Thyroid gland (tissue), 4 donors: Measurements from ENCODE around the gene RASL12.

Source experiments
- POLR2A ChIP-seq, 2 donors: fragments of 450-650 bp; IDR thresholded peaks; one replicate each; pipeline ENCODE4 v1.6.1; 2017; ENCODE audit warnings: antibody characterized with exemption in 2 of 2, mild to moderate bottlenecking in 2 of 2, moderate library complexity in 1 of 2
- TF ChIP-seq, protein P1 (sequence below), 6 experiments: fragments of 200-600 bp in 3 of 6; fragments of 450-650 bp in 3 of 6; sonication (generic) in 3 of 6; IDR thresholded peaks; one replicate each; pipeline ENCODE4 v1.5.1; 2016 to 2019; ENCODE audit warnings: antibody characterized with exemption in 6 of 6, mild to moderate bottlenecking in 2 of 6, inconsistent platforms in 1 of 6, moderate library complexity in 1 of 6

DNA sequence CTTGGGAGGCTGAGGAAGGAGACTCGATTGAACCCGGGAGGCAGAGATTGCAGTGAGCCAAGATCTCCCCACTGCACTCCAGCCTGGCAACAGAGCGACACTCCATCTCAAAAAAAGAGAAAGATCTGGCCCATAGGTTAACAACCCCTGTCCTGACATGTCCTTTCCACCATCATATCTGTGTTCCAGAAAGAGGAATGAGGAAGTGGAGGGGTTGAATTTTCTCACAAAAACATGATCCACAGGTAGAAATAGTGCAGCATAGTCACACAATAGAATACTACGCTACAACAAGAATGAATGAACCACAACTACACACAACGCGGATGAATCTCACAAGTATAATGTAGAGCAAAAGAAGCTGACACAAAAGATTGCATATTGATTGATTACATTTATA lies 27.3 kb downstream of the RASL12 start:
- no peak for TF ChIP-seq POLR2A (IDR thresholded peaks at IDR 0.05)
- TF ChIP-seq, protein P1, sequence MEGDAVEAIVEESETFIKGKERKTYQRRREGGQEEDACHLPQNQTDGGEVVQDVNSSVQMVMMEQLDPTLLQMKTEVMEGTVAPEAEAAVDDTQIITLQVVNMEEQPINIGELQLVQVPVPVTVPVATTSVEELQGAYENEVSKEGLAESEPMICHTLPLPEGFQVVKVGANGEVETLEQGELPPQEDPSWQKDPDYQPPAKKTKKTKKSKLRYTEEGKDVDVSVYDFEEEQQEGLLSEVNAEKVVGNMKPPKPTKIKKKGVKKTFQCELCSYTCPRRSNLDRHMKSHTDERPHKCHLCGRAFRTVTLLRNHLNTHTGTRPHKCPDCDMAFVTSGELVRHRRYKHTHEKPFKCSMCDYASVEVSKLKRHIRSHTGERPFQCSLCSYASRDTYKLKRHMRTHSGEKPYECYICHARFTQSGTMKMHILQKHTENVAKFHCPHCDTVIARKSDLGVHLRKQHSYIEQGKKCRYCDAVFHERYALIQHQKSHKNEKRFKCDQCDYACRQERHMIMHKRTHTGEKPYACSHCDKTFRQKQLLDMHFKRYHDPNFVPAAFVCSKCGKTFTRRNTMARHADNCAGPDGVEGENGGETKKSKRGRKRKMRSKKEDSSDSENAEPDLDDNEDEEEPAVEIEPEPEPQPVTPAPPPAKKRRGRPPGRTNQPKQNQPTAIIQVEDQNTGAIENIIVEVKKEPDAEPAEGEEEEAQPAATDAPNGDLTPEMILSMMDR (IDR thresholded peaks at IDR 0.05): no peak
